CD4-positive, CD25-positive, alpha-beta regulatory T cell (primary cell): ENCODE measurements around the gene PHLDA3. TPM values are rescaled to one million over a fixed set of nuclear protein-coding genes. Genes with fewer than 3 reads are reported as not detected.

Source experiments
- ATAC-seq, 2 donors: fragments of 150-1000 bp; cut with Tn5 transposase; one replicate each; pipeline ENCODE4 v1.10.0; 2021; ENCODE audit warnings: low read depth in 2 of 2, moderate number of reproducible peaks in 2 of 2, moderate library complexity in 1 of 2
- DNase-seq, 3 donors: peaks; one replicate each; pipeline versions ENCODE4 v3.0.0 to v3.0.0-alpha.2; 2012 to 2022; ENCODE audit warnings: mixed read lengths in 1 of 3
- H3K27ac ChIP-seq: one replicate; pipeline ENCODE4 v1.7.0; 2013; ENCODE audit warnings: mild to moderate bottlenecking, low read length; ENCODE audit not compliant: insufficient read depth, poor library complexity, severe bottlenecking
- H3K27me3 ChIP-seq: one replicate; pipeline ENCODE4 v1.7.0; 2013; ENCODE audit warnings: low read length; ENCODE audit not compliant: control insufficient read depth, insufficient read depth
- H3K36me3 ChIP-seq: one replicate; pipeline ENCODE4 v1.7.0; 2013; ENCODE audit warnings: mild to moderate bottlenecking, low read length, moderate library complexity; ENCODE audit not compliant: control insufficient read depth, insufficient read depth
- H3K4me1 ChIP-seq: 2 replicates; pipeline ENCODE4 v1.7.0; 2013; ENCODE audit warnings: mild to moderate bottlenecking, low read length; ENCODE audit not compliant: insufficient read depth, control insufficient read depth, poor library complexity, severe bottlenecking
- H3K4me3 ChIP-seq: one replicate; pipeline ENCODE4 v1.7.0; 2013; ENCODE audit warnings: low read depth, mild to moderate bottlenecking, low read length, moderate library complexity
- H3K9me3 ChIP-seq, 2 experiments: 1 replicate in 1 of 2; 2 replicates in 1 of 2; pipeline ENCODE4 v1.7.0; 2013; ENCODE audit warnings: low read length in 2 of 2, mild to moderate bottlenecking in 1 of 2, moderate library complexity in 1 of 2; ENCODE audit not compliant: control insufficient read depth in 2 of 2
- H3K27ac Mint-ChIP-seq, 3 donors: one replicate each; pipeline ENCODE4 v1.8.0; 2020 to 2022; ENCODE audit warnings: mild to moderate bottlenecking in 3 of 3, mixed read lengths in 3 of 3, moderate library complexity in 2 of 3
- H3K27me3 Mint-ChIP-seq: one replicate; pipeline ENCODE4 v1.8.0; 2022; ENCODE audit warnings: mild to moderate bottlenecking, mixed read lengths
- H3K36me3 Mint-ChIP-seq: one replicate; pipeline ENCODE4 v1.8.0; 2020; ENCODE audit warnings: mixed read lengths
- H3K4me1 Mint-ChIP-seq, 4 donors: one replicate each; pipeline ENCODE4 v1.8.0; 2020 to 2022; ENCODE audit warnings: mixed read lengths in 4 of 4, mild to moderate bottlenecking in 1 of 4
- H3K4me3 Mint-ChIP-seq, 4 donors: one replicate each; pipeline ENCODE4 v1.8.0; 2020 to 2022; ENCODE audit warnings: mild to moderate bottlenecking in 4 of 4, mixed read lengths in 4 of 4, moderate library complexity in 3 of 4
- H3K9me3 Mint-ChIP-seq, 7 donors: one replicate each; pipeline ENCODE4 v1.8.0; 2020 to 2022; ENCODE audit warnings: mixed read lengths in 7 of 7, mild to moderate bottlenecking in 3 of 7, moderate library complexity in 2 of 7
- polyA plus RNA-seq, 4 donors: library from polyadenylated mRNA; unstranded; fragments of 300-500 nt; fragmentation: Illumina TruSeq; gene quantifications; one replicate each; pipeline ENCODE4 v1.2.3, GENCODE V29; 2021
- total RNA-seq: library from RNA; stranded (reverse); gene quantifications from one replicate; pipeline ENCODE4 v1.2.3, GENCODE V29; 2022

The PHLDA3 gene
- total and polyA plus RNA-seq, 5 donors from 2014 or later = 0.62 to 2.1 (median 1.4) TPM

DNA sequence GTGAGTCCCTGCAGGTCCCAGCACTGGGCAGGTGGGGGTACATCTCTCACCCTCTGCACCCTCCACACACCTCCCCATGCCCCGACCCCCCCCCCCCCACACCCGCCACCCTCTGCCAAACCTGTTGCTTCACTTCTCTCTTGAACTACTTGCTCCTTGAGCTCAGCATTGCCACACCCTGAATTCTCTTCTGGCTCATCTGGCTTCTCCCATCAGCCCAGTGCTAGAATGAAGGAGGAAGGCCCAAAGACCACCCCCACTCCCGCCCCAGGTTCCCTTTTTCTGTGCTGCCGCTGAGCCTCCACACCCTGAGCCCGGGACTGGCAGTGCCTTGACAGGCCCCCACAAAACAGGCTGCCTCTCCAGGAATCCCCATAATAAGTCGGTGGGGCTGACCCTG is 41.0 kb downstream of the PHLDA3 start:
- H3K27ac ChIP-seq = no peak overlapping the region
- no peaks in the 10 kb centered on the region for H3K27me3 ChIP-seq
- no peaks in the 10 kb centered on the region for H3K9me3 Mint-ChIP-seq
- no peak overlapping the region for H3K4me3 ChIP-seq
- H3K4me1 Mint-ChIP-seq = no peaks in the 10 kb centered on the region
- no peaks in the 10 kb centered on the region for H3K9me3 ChIP-seq
- no peak overlapping the region for H3K4me3 Mint-ChIP-seq
- no peak for ATAC-seq
- no peak overlapping the region for H3K27ac Mint-ChIP-seq
- H3K4me1 ChIP-seq = no peaks in the 10 kb centered on the region
- no peaks in the 10 kb centered on the region for H3K36me3 ChIP-seq
- no peak for DNase-seq
- peaks cover 20% of the 10 kb centered on the region for H3K27me3 Mint-ChIP-seq
- no peaks in the 10 kb centered on the region for H3K36me3 Mint-ChIP-seq

DNA sequence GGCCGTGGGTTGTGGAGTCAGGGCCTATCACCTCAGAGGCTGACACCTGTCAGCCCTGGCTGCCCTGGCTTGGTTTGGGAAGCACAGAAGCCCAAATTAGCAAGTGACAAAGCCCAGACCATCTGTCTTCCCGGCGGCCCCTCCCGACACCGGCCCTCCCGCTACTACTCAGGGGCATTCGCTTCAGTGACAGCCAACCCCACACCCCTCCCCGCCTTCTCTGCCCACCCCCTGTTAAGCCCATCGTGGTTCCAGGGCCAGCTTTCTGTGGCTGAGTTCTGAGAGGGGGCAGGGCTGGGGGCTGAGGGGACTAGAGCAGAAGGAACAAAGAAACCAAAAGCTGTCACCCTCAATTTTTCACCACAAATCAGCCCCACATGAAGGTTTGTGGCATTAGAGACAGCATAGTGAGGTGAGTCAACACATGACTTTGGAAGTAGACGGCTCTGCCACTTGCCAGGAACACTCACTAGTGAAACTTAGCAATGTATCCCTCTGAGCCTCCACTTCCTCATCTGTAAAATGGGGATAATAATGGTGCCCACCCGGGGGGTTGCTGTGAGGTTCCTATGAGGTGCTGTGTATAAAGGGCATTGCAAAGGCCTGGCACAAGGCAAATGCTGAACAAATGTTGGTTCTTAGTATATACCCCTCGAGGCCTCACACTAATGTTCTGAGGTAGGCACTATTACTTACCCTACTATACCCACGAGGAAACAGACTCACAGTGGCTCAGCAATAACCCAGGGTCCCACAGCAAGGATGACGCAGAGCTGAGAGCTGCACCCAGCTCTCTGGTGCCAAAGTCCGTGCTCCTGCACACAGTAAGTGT is 42.3 kb downstream of the PHLDA3 start:
- DNase-seq = no peak
- no peaks in the 10 kb centered on the region for H3K4me1 Mint-ChIP-seq

DNA sequence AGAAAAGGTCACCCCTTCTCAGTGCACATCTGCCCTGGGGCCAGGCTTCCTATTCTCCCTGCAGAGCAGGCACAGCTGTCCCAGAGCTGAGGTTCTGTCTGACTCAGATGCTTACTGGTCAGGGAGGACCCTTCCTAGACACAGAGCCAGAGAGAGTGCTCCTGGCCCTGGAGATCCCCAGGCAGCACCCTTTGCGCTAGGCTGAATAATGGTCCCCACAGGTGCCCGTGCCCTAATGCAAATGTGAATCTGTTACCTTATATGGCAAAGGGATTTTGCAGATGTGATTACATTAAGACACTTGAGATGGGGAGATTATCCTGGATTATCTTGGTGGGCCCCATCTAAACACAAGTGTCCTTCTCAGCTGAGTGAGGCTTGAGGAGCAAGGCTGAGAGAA is 44.8 kb downstream of the PHLDA3 start:
- no peak for DNase-seq
- no peaks in the 10 kb centered on the region for H3K9me3 Mint-ChIP-seq
- H3K27me3 Mint-ChIP-seq = peaks cover 18% of the 10 kb centered on the region
- H3K27ac Mint-ChIP-seq = no peak overlapping the region
- Histone ChIP-seq H3K27me3 (no peaks in the 10 kb centered on the region), H3K4me1 (no peaks in the 10 kb centered on the region), H3K27ac (no peak overlapping the region), H3K9me3 (no peaks in the 10 kb centered on the region), H3K36me3 (no peaks in the 10 kb centered on the region), H3K4me3 (no peak overlapping the region)
- H3K36me3 Mint-ChIP-seq = no peaks in the 10 kb centered on the region
- H3K4me1 Mint-ChIP-seq = no peaks in the 10 kb centered on the region
- ATAC-seq = no peak
- no peak overlapping the region for H3K4me3 Mint-ChIP-seq

More for the DNA sequence above, 42.3 kb downstream of the PHLDA3 start:
- Mint-ChIP-seq H3K27me3 (peaks cover 24% of the 10 kb centered on the region), H3K4me3 (no peak overlapping the region), H3K27ac (no peak overlapping the region), H3K9me3 (no peaks in the 10 kb centered on the region), H3K36me3 (no peaks in the 10 kb centered on the region)
- no peak for ATAC-seq
- Histone ChIP-seq H3K4me1 (no peaks in the 10 kb centered on the region), H3K9me3 (no peaks in the 10 kb centered on the region), H3K4me3 (no peak overlapping the region), H3K36me3 (no peaks in the 10 kb centered on the region), H3K27ac (no peak overlapping the region), H3K27me3 (no peaks in the 10 kb centered on the region)

DNA sequence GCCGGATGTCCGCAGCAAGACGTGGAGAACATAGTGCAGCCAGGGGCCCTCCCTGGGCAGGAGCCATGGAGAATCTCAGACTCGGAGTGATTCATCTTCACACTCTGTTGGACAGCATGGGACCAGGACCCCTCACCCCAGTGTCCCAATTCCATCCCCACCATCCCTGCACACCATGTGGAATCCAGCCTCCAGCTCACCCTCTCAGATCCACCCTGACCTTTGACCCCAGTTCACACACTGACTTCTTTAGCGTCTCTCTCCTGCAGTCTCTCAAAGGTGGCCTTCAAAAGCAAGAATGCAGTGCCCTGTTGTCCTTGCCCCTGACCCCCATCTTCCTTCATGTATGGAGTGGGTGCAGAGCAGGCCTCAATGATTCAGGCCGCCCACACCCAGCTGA is 45.3 kb downstream of the PHLDA3 start:
- Mint-ChIP-seq H3K27ac (peak overlapping the region in 1 of 3 donors; percentile 35), H3K27me3 (peaks cover 13% of the 10 kb centered on the region), H3K9me3 (no peaks in the 10 kb centered on the region), H3K4me1 (no peaks in the 10 kb centered on the region), H3K36me3 (no peaks in the 10 kb centered on the region), H3K4me3 (no peak overlapping the region)
- H3K27ac ChIP-seq = no peak overlapping the region
- ATAC-seq = no peak
- no peaks in the 10 kb centered on the region for H3K4me1 ChIP-seq
- H3K36me3 ChIP-seq = no peaks in the 10 kb centered on the region
- no peaks in the 10 kb centered on the region for H3K27me3 ChIP-seq
- DNase-seq = no peak
- H3K9me3 ChIP-seq = no peaks in the 10 kb centered on the region
- no peak overlapping the region for H3K4me3 ChIP-seq

DNA sequence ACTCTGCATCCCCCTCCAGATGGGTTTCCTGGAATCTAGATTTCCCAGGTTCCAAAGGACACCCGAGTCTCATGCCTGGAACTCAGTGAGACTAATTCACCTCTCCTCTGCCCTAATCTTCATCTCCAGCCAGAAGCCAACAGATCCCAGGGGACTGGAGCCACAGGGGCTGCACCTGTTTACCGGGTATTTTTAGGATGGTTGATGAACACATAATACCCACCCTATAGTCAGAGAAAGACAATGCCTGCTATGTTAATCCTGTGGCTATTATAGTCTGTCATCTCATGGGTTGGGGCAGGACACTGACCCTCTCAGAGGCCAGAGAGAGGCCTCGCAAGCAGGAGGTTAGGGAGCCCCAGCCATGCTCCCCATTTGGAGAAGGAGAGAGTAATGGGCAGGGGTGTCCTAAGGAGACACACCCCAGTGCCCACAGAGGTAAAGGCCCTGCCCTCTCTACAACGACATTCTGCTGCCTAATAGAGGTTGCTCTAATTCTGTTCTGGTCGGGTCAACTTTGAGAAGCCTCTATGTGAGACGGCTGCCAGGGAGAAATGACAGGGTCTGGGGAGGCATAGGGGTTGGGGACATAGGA is 46.5 kb downstream of the PHLDA3 start:
- DNase-seq (no peak), ATAC-seq (no peak)
- H3K36me3 ChIP-seq = no peaks in the 10 kb centered on the region
- no peak overlapping the region for H3K27ac ChIP-seq
- no peak overlapping the region for H3K4me3 ChIP-seq
- no peaks in the 10 kb centered on the region for H3K27me3 ChIP-seq
- Mint-ChIP-seq H3K4me3 (peak overlapping the region in 1 of 4 donors; percentile 84), H3K27me3 (peaks cover 12% of the 10 kb centered on the region), H3K9me3 (no peaks in the 10 kb centered on the region), H3K27ac (no peak overlapping the region), H3K36me3 (no peaks in the 10 kb centered on the region), H3K4me1 (no peaks in the 10 kb centered on the region)
- H3K9me3 ChIP-seq = no peaks in the 10 kb centered on the region
- H3K4me1 ChIP-seq = no peaks in the 10 kb centered on the region

DNA sequence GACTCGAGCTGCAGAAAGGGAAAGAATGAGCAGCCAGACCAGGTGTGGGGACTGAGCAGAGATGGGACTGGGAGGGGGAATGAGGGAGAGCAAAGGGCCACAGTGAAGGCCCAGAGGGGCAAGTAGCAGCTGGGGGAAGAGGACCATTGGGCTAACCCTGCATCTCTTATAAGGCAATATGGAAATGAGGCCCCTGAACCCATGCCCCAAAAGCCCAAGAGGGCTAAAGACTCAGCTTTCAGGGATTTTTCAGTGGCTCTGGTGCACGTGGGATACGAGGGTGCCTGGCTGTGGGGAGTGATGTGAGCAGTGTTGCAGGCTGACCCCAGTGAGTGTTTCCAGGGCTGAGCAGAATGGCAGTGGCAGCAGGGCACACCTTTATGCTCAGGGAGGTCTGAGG is 47.0 kb downstream of the PHLDA3 start:
- DNase-seq = no peak

DNA sequence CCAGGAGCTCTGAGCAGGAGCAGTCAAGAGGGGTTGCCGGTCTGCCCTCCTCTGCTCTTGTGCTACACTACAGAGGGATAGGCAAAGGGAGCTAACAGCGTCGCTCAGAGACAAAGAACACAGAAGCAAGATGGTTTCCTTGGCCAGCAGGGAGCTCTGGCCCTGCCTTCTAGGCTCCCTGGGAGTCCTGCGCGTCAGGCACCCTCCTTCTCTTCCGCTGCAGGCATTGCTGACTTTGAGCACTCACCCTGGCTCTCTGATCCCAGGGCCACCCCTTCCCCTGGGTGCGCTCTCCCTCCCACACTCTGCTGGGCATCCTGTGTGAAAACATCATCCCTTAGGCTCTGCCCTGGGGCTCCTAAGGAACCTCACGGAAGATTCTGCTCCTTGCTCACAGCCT is 47.9 kb downstream of the PHLDA3 start:
- H3K4me3 Mint-ChIP-seq = no peak overlapping the region
- ATAC-seq = no peak
- Histone ChIP-seq H3K4me1 (no peaks in the 10 kb centered on the region), H3K36me3 (no peaks in the 10 kb centered on the region), H3K27ac (no peak overlapping the region), H3K9me3 (no peaks in the 10 kb centered on the region), H3K27me3 (no peaks in the 10 kb centered on the region), H3K4me3 (no peak overlapping the region)
- no peaks in the 10 kb centered on the region for H3K9me3 Mint-ChIP-seq
- peaks cover 4% of the 10 kb centered on the region for H3K27me3 Mint-ChIP-seq
- no peaks in the 10 kb centered on the region for H3K36me3 Mint-ChIP-seq
- H3K4me1 Mint-ChIP-seq = no peaks in the 10 kb centered on the region
- H3K27ac Mint-ChIP-seq = no peak overlapping the region
- DNase-seq = no peak

More for the DNA sequence above, 47.0 kb downstream of the PHLDA3 start:
- Mint-ChIP-seq H3K27me3 (peaks cover 7% of the 10 kb centered on the region), H3K4me1 (no peaks in the 10 kb centered on the region), H3K36me3 (no peaks in the 10 kb centered on the region), H3K9me3 (no peaks in the 10 kb centered on the region), H3K27ac (no peak overlapping the region), H3K4me3 (no peak overlapping the region)
- Histone ChIP-seq H3K9me3 (no peaks in the 10 kb centered on the region), H3K4me3 (no peak overlapping the region), H3K4me1 (no peaks in the 10 kb centered on the region), H3K27ac (no peak overlapping the region), H3K27me3 (no peaks in the 10 kb centered on the region), H3K36me3 (no peaks in the 10 kb centered on the region)
- no peak for ATAC-seq

DNA sequence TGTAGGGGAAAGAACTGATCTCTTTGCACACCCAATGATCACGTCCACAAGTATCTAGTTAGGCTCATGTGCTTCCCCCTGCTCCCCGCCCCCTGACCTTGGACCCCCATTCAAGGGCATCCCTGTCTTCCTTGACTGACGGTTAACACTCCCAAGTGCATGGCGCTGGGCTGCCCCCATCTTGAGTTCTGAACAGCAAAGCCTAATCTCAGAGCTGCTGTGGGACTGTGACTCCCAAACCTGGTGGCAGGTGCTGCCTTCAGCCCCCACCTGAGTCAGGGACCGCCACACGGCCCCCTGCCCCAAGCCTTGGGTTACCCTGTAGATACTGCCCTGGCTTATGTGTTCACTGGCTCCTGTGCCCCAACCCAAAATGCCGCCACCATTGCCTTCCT is 48.4 kb downstream of the PHLDA3 start:
- peaks cover 4% of the 10 kb centered on the region for H3K27me3 Mint-ChIP-seq
- Histone ChIP-seq H3K4me1 (no peaks in the 10 kb centered on the region), H3K36me3 (no peaks in the 10 kb centered on the region), H3K4me3 (no peak overlapping the region), H3K9me3 (no peaks in the 10 kb centered on the region), H3K27ac (no peak overlapping the region), H3K27me3 (no peaks in the 10 kb centered on the region)
- no peak overlapping the region for H3K27ac Mint-ChIP-seq
- no peaks in the 10 kb centered on the region for H3K4me1 Mint-ChIP-seq
- no peaks in the 10 kb centered on the region for H3K36me3 Mint-ChIP-seq
- ATAC-seq (no peak), DNase-seq (no peak)
- no peaks in the 10 kb centered on the region for H3K9me3 Mint-ChIP-seq
- H3K4me3 Mint-ChIP-seq = no peak overlapping the region
